B cell (primary cell): ENCODE data around the gene KBTBD13. TPM values are rescaled to one million over a fixed set of nuclear protein-coding genes. Genes with fewer than 3 reads are reported as not detected.

ENCODE experiments used
- ATAC-seq: fragments of 200-7000 bp; cut with Tn5 transposase; one replicate; pipeline ENCODE4 v1.10.0; 2021; ENCODE audit warnings: low read depth, mild to moderate bottlenecking, moderate number of reproducible peaks, moderate library complexity
- CTCF ChIA-PET: fragments of 350-600 bp; sonication (Branson Sonifier 250); formaldehyde crosslinking; loops from one replicate; lab custom pipeline; 2021; ENCODE audit warnings: antibody characterized with exemption, inconsistent platforms; lab: Charles Lee
- POLR2A ChIA-PET: fragments of 350-600 bp; sonication (Branson Sonifier 250); formaldehyde crosslinking; loops from one replicate; lab custom pipeline; 2021; ENCODE audit warnings: antibody characterized with exemption; lab: Charles Lee
- DNase-seq: peaks from one replicate; pipeline ENCODE4 v3.0.0; 2013
- H2AFZ ChIP-seq: 2 replicates; pipeline ENCODE4 v1.6.1; 2012; ENCODE audit warnings: mild to moderate bottlenecking, low read depth, low read length; ENCODE audit not compliant: insufficient read depth, poor library complexity, severe bottlenecking
- H3K27ac ChIP-seq, 2 donors: 1 replicate in 1 of 2; 2 replicates in 1 of 2; pipeline ENCODE4 v1.5.1; 2012 to 2013; ENCODE audit warnings: low read length in 2 of 2, mild to moderate bottlenecking in 2 of 2, moderate library complexity in 1 of 2
- H3K27me3 ChIP-seq, 4 experiments: fragments of 200-600 bp in 1 of 4; sonication (generic) in 1 of 4; replicated peaks in 1 of 4; 1 replicate in 2 of 4; 2 replicates in 2 of 4; pipeline versions ENCODE4 v1.6.1 to v1.7.0; 2013 to 2016; ENCODE audit warnings: low read length in 3 of 4, mild to moderate bottlenecking in 2 of 4, mixed read lengths in 1 of 4, moderate library complexity in 1 of 4; ENCODE audit not compliant: insufficient read depth in 4 of 4, control insufficient read depth in 3 of 4; ENCODE audit errors: control extremely low read depth in 1 of 4
- H3K36me3 ChIP-seq, 2 experiments: replicated peaks in 1 of 2; 1 replicate in 1 of 2; 2 replicates in 1 of 2; pipeline versions ENCODE4 v1.6.1 to v1.7.1; 2013; ENCODE audit warnings: low read length in 1 of 2; ENCODE audit not compliant: insufficient read depth in 2 of 2, control insufficient read depth in 1 of 2; ENCODE audit errors: control extremely low read depth in 1 of 2, extremely low read depth in 1 of 2
- H3K4me1 ChIP-seq, 2 donors: fragments of 200-600 bp in 1 of 2; sonication (generic) in 1 of 2; 1 replicate in 1 of 2; 2 replicates in 1 of 2; pipeline versions ENCODE4 v1.5.1 to v1.6.1; 2013 to 2017; ENCODE audit warnings: low read length in 2 of 2; ENCODE audit not compliant: control insufficient read depth in 2 of 2, insufficient read depth in 2 of 2
- H3K4me2 ChIP-seq: replicated peaks from 2 replicates; pipeline ENCODE3; 2012; ENCODE audit warnings: mild to moderate bottlenecking, low read depth, low read length; ENCODE audit not compliant: poor library complexity, severe bottlenecking
- H3K4me3 ChIP-seq, 5 experiments: fragments of 200-600 bp in 1 of 5; sonication (generic) in 1 of 5; 1 replicate in 3 of 5; 2 replicates in 2 of 5; pipeline versions ENCODE4 v1.5.1 to v1.7.0; 2011 to 2016; ENCODE audit warnings: low read length in 4 of 5, mild to moderate bottlenecking in 4 of 5, low read depth in 2 of 5, control low read depth in 1 of 5, moderate library complexity in 1 of 5; ENCODE audit not compliant: insufficient read depth in 1 of 5; ENCODE audit errors: control extremely low read depth in 1 of 5, extremely low read depth in 1 of 5
- H3K79me2 ChIP-seq: fragments of 200-600 bp; sonication (generic); one replicate; pipeline ENCODE4 v1.6.0; 2016; ENCODE audit warnings: low read length; ENCODE audit not compliant: control insufficient read depth, insufficient read depth
- H3K9ac ChIP-seq: fragments of 200-600 bp; sonication (generic); 2 replicates; pipeline ENCODE4 v1.6.1; 2017; ENCODE audit warnings: mild to moderate bottlenecking, low read length, moderate library complexity
- H3K9me3 ChIP-seq, 3 donors: one replicate each; pipeline versions ENCODE4 v1.6.1 to v1.7.1; 2013; ENCODE audit warnings: low read length in 2 of 3; ENCODE audit not compliant: control insufficient read depth in 2 of 3, insufficient read depth in 1 of 3; ENCODE audit errors: control extremely low read depth in 1 of 3
- H4K20me1 ChIP-seq: 2 replicates; pipeline ENCODE4 v1.6.0; 2012; ENCODE audit warnings: mild to moderate bottlenecking, low read length; ENCODE audit not compliant: insufficient read depth, control insufficient read depth, poor library complexity, severe bottlenecking
- H3K27ac Mint-ChIP-seq: one replicate; pipeline ENCODE4 v1.8.0; 2021; ENCODE audit warnings: mixed read lengths
- H3K27me3 Mint-ChIP-seq: one replicate; pipeline ENCODE4 v1.8.0; 2021; ENCODE audit warnings: mixed read lengths
- H3K4me1 Mint-ChIP-seq: one replicate; pipeline ENCODE4 v1.8.0; 2021; ENCODE audit warnings: mixed read lengths
- H3K4me3 Mint-ChIP-seq: one replicate; pipeline ENCODE4 v1.8.0; 2021; ENCODE audit warnings: mixed read lengths
- H3K9me3 Mint-ChIP-seq: one replicate; pipeline ENCODE4 v1.8.0; 2022; ENCODE audit warnings: mixed read lengths; ENCODE audit not compliant: insufficient read depth
- CTCF ChIP-seq: fragments of 200-600 bp; IDR thresholded peaks from one replicate; pipeline ENCODE4 v1.8.0; 2022; ENCODE audit warnings: antibody characterized with exemption, mild to moderate bottlenecking
- EZH2 ChIP-seq: IDR thresholded peaks from 2 replicates; pipeline ENCODE4 v1.6.1; 2012; ENCODE audit warnings: borderline replicate concordance, low read depth, mild to moderate bottlenecking, moderate library complexity, low read length; ENCODE audit not compliant: insufficient read depth, poor library complexity, severe bottlenecking
- WGBS: methylation state at CpG from one replicate; pipeline ENCODE4 v1.1.5; 2013; ENCODE audit warnings: missing lambda C conversion rate; ENCODE audit not compliant: insufficient coverage; 5-methylcytosine and 5-hydroxymethylcytosine counted together
- intact Hi-C: fragments of 100-400 bp; cut with micrococcal nuclease; formaldehyde crosslinking; loops from one replicate; pipeline ENCODE4 v1.10.0; 2022
- polyA plus RNA-seq: library from polyadenylated mRNA; depleted of rRNA; stranded (reverse); fragments of >200 nt; gene quantifications from 2 replicates; pipeline ENCODE4 v1.2.3, GENCODE V29; 2012
- total RNA-seq, 2 donors: library from RNA; stranded (reverse); fragments of 120-200 nt in 1 of 2; gene quantifications; 1 replicate in 1 of 2; 2 replicates in 1 of 2; pipeline versions ENCODE4 v1.2.3 to v1.2.4, GENCODE V29; 2013 to 2022

The KBTBD13 gene
- total and polyA plus RNA-seq, 2 donors (not counting 1 experiment from before 2014, with no cell fraction given), result not detected

DNA sequence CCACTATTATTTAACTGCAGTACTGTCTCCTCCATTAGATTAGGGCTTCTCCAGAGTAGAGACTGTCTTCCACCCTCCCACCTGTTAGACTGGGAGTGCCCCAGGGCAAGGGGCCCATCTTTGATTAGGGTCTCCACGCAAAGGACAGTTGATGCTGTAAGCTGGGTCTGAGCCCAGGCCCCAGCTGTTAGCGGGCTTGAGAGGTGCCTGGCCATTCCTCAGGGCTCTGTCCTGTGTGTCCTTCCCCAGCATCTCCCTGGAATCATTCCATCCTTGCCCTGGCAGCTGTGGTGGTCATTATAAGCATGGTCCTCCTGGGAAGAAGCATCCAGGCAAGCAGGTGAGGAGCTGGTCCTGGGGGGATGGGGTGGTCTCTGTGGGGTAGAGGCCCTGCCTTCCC is 25.3 kb upstream of the KBTBD13 start:
- ATAC-seq (no peak), DNase-seq (no peak)
- no peak overlapping the region for H3K9ac ChIP-seq
- no peak for TF ChIP-seq CTCF
- TF ChIP-seq EZH2, result no peak
- Mint-ChIP-seq H3K4me3 (no peak overlapping the region), H3K9me3 (no peaks in the 10 kb centered on the region), H3K4me1 (peaks cover 15% of the 10 kb centered on the region), H3K27me3 (peaks cover 4% of the 10 kb centered on the region), H3K27ac (no peak overlapping the region)
- no peak overlapping the region for H3K27ac ChIP-seq
- WGBS, result 100% methylated on average over 2 of the region's 2 CpGs
- H3K4me3 ChIP-seq, result no peak overlapping the region
- no peaks in the 10 kb centered on the region for H4K20me1 ChIP-seq
- H3K4me2 ChIP-seq, result no peak overlapping the region
- H3K36me3 ChIP-seq, result no peaks in the 10 kb centered on the region
- H3K9me3 ChIP-seq, result no peaks in the 10 kb centered on the region
- CTCF ChIA-PET, result interaction anchor here (0.5 to 4.1 kb wide), 4 partner anchors 10 to 395 kb away, joined by 3 to 13 read pairs (median 4); no protein-coding TSS in a partner anchor
- POLR2A ChIA-PET, result no interaction called here
- no peaks in the 10 kb centered on the region for H3K79me2 ChIP-seq
- peaks cover 0 to 6% (median 0%) of the 10 kb centered on the region in 4 experiments for H3K27me3 ChIP-seq
- H3K4me1 ChIP-seq, result peaks cover 13 to 19% of the 10 kb centered on the region in 2 donors
- no peak overlapping the region for H2AFZ ChIP-seq
- intact Hi-C loops, result no loop called here

- POLR2A ChIA-PET, result no interaction called here
- Mint-ChIP-seq H3K9me3 (no peaks in the 10 kb centered on the region), H3K4me3 (no peak overlapping the region), H3K4me1 (peaks cover 15% of the 10 kb centered on the region), H3K27ac (no peak overlapping the region), H3K27me3 (no peaks in the 10 kb centered on the region)
- CTCF ChIA-PET, result interaction anchor here (0.7 to 4.1 kb wide), 5 partner anchors 9 to 72 kb away, joined by 3 to 13 read pairs (median 3); no protein-coding TSS in a partner anchor
- H3K9me3 ChIP-seq, result no peaks in the 10 kb centered on the region
- H3K4me1 ChIP-seq, result peaks cover 13 to 19% of the 10 kb centered on the region in 2 donors
- ATAC-seq (no peak), DNase-seq (no peak)
- WGBS, result 100% methylated on average over 1 of the region's 2 CpGs
- no peaks in the 10 kb centered on the region for H3K79me2 ChIP-seq
- no peak for TF ChIP-seq EZH2
- TF ChIP-seq CTCF, result no peak
- no peak overlapping the region for H2AFZ ChIP-seq
- no peak overlapping the region for H3K4me3 ChIP-seq
- H3K36me3 ChIP-seq, result no peaks in the 10 kb centered on the region
- intact Hi-C loops, result no loop called here
- H3K27ac ChIP-seq, result no peak overlapping the region
- H3K27me3 ChIP-seq, result peaks cover 0 to 6% (median 0%) of the 10 kb centered on the region in 4 experiments
- no peaks in the 10 kb centered on the region for H4K20me1 ChIP-seq
- H3K4me2 ChIP-seq, result no peak overlapping the region
- H3K9ac ChIP-seq, result no peak overlapping the region
Observed at GRCh38 chr15:65052956-65053355, 23.6 kb upstream of the KBTBD13 start.
